Posterior vena cava (tissue), 2 donors: ENCODE data around the gene GMCL2. TPM values are rescaled to one million over a fixed set of nuclear protein-coding genes. Genes with fewer than 3 reads are reported as not detected.
"Not testable (repeated sequence)": the region's sequence is repeated elsewhere in the genome, so short reads cannot be mapped to it uniquely, and the experiment has no call there.

Source experiments
- DNase-seq: peaks from one replicate; pipeline ENCODE4 v3.0.0-alpha.2; 2020; ENCODE audit warnings: low spot score
- intact Hi-C, 2 donors: fragments of 100-400 bp; cut with DNase I; formaldehyde crosslinking; loops; one replicate each; pipeline versions ENCODE4 v1.14.1 to v1.14.2; 2022 to 2023
- long read RNA-seq, 2 donors: library from polyadenylated mRNA; unstranded; transcript quantifications; one replicate each; pipeline ENCODE4 v2.0.0, GENCODE V29; 2020 to 2021
- total RNA-seq, 2 donors: library from RNA; stranded (reverse); fragmentation: NEBNext Ultra II Directional; extraction: Animal tissue kit (Norgen Biotek cat#: 25700); gene quantifications; one replicate each; pipeline ENCODE4 v1.2.1, GENCODE V29; 2021
- donor health status: DM: yes; HTN: yes; CAD: no.
- donor health status: DM: yes; HTN: yes; CAD: no.

Gene GMCL2, protein sequence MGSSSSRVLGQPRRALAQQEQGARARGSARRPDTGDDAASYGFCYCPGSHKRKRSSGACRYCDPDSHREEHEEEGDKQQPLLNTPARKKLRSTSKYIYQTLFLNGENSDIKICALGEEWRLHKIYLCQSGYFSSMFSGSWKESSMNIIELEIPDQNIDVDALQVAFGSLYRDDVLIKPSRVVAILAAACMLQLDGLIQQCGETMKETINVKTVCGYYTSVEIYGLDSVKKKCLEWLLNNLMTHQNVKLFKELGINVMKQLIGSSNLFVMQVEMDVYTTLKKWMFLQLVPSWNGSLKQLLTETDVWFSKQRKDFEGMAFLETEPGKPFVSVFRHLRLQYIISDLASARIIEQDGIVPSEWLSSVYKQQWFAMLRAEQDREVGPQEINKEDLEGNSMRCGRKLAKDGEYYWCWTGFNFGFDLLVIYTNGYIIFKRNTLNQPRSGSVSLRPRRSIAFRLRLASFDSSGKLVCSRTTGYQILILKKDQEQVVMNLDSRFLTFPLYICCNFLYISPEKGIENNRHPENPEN
- not detected for total RNA-seq
- long read RNA-seq, donor 1: 0 reads
- long read RNA-seq, donor 2: 0 reads

DNA sequence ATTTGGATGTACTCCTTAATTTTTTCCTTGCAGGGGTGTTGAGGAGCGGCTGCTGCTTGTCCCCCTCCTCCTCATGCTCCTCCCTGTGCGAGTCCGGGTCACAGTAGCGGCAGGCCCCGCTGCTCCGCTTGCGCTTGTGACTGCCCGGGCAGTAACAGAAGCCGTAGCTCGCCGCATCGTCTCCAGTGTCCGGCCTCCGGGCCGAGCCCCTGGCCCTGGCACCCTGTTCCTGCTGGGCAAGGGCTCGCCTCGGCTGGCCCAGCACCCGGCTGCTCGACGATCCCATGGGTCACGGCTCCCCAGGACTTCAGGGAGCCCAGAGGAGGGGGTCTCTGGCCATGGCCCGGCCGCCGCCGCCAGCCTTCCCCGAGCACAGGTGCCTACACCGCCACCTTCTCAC is at the start of gene GMCL2:
Gene GMCL2, minus strand, starts transcription at position 358 of the 400 bp plus-strand sequence. Its CDS starts 72 bp downstream, at position 286.
- no peak for DNase-seq
- intact Hi-C loops: no loop called here

DNA sequence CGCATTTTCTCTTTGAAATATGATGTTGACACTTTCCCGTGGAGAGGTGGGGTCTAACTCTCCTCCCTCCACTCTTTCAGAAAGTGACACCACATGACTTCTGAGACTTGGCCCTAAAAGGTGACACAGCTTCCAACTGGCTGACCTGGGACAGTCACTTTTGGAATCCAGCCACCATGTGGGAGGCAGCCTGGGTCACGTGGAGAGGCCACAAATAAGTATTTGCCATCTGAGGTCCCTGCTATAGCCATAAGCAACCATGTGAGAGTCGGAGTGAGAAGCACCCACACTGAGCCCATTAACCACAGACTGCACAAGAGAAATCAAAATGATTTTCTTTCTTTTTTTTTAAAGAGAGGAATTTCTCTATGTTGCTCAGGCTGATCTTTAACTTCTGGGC is 49.5 kb upstream of the GMCL2 start:
- no peak for DNase-seq
- intact Hi-C loops: no loop called here

- intact Hi-C loops: no loop called here
Observed at GRCh38 chr5:178236126-178236525, 49.0 kb upstream of the GMCL2 start.

DNA sequence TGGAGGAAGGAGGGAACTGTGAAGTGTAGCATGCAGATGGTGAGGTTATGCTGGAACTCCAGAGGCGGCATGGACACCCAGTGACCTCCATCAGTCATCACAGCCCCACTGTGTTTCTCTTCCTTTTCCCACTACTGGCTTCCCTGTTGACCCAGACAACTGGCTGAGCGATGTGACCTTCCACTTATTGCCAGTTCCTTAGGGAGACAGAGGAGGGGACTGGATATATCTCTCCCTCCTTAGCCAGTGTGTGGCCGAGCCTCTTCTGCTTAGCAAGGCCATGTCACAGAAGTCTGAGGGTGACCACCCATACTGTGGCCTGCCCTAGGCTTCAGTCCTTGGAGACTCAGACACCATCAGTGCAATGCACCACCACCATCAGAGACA is 48.4 kb upstream of the GMCL2 start:
- no peak for DNase-seq
- intact Hi-C loops: no loop called here

More at GRCh38 chr5:178236126-178236525, 49.0 kb upstream of the GMCL2 start:
- DNase-seq: no peak

GRCh38 chr5:178234750-178235587 is 47.8 kb upstream of the GMCL2 start:
- DNase-seq: peak; percentile 91
- intact Hi-C loops: no loop called here

DNA sequence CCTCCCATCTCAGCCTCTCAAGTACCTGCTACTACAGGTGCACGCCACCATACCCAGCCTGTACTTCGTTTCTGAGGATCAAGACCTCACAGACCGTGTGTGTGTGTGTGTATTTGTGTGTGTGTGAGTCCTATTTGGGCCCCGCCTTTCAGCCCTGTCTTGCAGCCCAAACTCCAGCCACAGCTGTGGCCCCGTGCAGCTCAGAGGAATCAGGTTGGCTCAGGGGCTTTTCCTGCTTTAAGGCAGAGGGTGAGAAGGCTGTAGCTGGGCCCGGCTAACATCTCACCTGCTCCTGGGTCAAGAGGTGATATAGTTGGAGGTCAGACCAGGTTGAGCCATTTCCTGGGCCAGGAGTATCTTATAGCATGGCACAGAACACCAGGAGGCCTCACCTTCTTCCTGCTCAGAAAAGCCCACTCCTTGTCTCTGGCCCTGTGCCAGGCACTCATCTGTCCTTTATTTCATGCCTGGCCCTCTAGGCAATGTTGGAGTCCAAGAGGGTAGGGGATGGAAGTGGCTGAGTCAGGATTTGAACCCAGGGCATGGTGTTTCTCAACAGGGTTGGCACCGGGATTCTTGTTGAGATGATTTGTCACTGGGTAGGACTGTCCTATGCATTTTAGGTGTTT is 47.1 kb upstream of the GMCL2 start:
- no peak for DNase-seq
- intact Hi-C loops: no loop called here

- intact Hi-C loops: no loop called here
- DNase-seq: no peak
Observed at GRCh38 chr5:178232920-178233429, 45.8 kb upstream of the GMCL2 start.

- DNase-seq: peak; percentile 94
- intact Hi-C loops: no loop called here
Observed at GRCh38 chr5:178232124-178232919, 45.2 kb upstream of the GMCL2 start, which contains the start of gene PHYKPL. Gene PHYKPL, minus strand, starts transcription at chr5:178232802. Its CDS starts 252 bp downstream, at chr5:178232550.

GRCh38 chr5:178231539-178232123 is 44.5 kb upstream of the GMCL2 start:
- intact Hi-C loops: no loop called here
- DNase-seq: no peak

DNA sequence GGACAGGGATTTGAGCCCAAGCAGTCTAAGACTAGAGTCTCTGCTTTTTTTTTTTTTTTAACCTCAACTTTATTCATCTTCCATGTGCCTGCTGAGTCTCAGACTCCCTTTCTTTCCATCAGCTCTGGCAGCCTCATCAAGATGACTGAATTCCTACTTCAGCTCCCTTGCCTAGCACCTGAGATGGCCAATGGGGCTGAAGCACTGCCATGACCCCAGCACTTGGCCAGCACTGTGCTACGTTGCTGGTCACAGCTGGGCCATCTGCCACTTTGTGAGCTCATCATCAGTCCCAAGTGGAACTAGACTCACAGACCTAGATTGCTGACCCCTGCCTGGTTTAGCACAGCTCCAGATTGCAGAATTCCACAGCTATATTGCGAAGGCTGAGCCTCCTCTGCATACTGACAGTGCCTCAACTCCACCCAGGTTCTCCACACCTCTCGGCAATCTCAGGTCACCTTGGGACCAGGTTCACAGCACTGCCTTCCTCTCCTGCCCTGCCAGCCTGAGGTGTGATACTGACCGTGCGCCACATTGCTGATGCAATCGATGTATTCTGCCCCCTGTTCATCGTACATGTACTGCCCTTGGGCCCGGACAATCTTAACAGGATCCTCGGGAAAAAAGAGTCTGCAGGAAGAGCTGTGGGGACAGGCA is 43.8 kb upstream of the GMCL2 start:
- intact Hi-C loops: no loop called here
- DNase-seq: peak; percentile 91

DNA sequence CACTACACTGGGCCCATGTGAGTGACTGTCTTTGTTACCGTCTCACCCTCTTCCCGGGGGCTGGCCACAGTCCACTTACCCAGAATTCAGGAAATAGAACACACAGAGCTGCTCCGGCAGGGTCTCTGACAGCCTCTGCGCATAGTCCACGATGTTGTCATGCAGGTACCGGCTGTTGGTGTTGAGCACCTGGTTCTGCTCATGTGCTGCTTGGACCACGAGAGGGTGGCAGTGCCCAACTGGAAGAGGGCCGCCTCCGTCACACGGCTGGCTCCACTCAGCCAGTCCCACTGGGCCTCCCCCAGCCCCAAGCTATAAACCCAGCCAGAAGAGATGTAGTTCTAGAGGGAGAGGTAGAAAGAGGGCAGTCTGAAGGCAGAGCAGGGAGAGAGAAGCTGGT is 42.7 kb upstream of the GMCL2 start:
- no peak for DNase-seq
- intact Hi-C loops: no loop called here

GRCh38 chr5:178229111-178229510 is 41.9 kb upstream of the GMCL2 start:
- DNase-seq, intact Hi-C loops: not testable (repeated sequence)

DNA sequence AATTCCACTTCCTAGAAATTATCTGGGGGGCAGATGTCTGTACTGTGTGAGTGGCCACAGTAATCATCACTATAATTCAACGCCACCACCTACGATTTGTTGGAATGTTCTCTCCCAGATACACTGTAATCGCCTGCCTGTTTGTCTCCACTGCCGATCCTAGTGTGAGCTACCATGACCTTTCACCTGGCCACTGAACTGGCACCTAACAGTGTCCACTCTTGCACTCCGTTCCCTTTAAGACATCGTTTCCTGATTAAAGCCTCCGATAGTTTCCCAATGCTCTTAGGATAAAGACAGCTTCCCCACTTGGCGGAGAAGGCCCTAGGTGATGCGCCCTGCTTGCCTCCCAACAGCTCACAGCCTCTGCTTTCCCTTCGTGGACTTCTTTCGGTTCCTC is 41.4 kb upstream of the GMCL2 start:
- intact Hi-C loops: no loop called here
- no peak for DNase-seq

DNA sequence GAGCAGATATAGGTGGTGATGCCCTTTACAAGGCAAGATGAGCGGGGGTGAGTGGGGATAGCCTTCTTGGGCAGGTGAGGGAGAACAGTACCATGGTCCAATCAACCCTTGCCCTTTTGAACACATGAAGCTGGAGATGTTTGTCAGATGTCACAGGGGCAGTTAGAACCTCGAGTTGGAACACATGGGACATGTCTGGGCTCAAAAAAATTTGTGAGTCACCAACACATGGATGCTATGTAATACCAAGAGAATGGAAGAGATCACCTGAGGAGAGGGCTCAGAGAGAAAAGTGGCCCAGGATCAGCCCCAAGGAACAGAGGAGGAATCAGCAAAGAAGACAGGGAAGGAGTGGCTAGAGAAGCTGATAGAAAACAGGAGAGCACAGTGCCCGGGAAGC is 40.8 kb upstream of the GMCL2 start:
- no peak for DNase-seq
- intact Hi-C loops: no loop called here

DNA sequence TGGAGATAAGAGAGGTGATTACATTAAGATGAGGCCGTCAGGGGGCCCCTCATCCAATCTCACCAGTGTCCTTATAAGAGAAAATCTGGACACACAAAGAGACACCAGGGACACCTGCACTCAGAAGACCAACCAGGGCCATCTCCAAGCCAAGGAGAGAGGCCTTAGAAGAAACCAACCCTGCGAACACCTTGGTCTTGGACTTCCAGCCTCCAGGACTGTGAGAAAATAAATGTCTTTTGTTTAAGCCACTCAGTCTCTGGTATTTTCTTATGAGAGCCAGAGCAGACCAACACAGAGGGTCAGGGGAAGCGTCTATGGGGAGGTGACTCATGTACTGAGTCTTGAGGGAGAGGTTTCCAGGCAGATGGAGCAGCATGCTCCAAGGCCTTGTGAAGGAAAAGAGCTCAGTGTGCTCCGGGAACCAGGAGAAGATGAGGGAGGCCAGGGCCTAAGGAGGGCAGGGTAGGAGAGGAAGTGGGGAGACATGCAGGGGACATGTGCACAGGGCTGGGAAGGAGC is 40.0 kb upstream of the GMCL2 start:
- no peak for DNase-seq
- intact Hi-C loops: no loop called here

GRCh38 chr5:178225174-178225573 is 38.0 kb upstream of the GMCL2 start:
- intact Hi-C loops: no loop called here
- no peak for DNase-seq

- intact Hi-C loops: no loop called here
- no peak for DNase-seq
Observed at GRCh38 chr5:178224403-178224802, 37.2 kb upstream of the GMCL2 start.
